Right cardiac atrium (tissue), 5 donors: ENCODE measurements around the gene S100A6. TPM values are rescaled to one million over a fixed set of nuclear protein-coding genes. Genes with fewer than 3 reads are reported as not detected.
"Not testable (repeated sequence)": the region's sequence is repeated elsewhere in the genome, so short reads cannot be mapped to it uniquely, and the experiment has no call there.

Source experiments
- ATAC-seq, 2 donors: fragments of 200-7000 bp; cut with Tn5 transposase; one replicate each; pipeline versions ENCODE4 v1.8.0 to v1.9.1; 2020; ENCODE audit warnings: moderate library complexity in 2 of 2, mild to moderate bottlenecking in 1 of 2
- DNase-seq, 3 donors: peaks; one replicate each; pipeline ENCODE4 v3.0.0-alpha.2; 2020
- H3K27ac ChIP-seq: one replicate; pipeline ENCODE4 v1.5.1; 2013; ENCODE audit warnings: mild to moderate bottlenecking, low read length, control low read depth, moderate library complexity
- H3K27me3 ChIP-seq: one replicate; pipeline ENCODE4 v1.6.1; 2013; ENCODE audit not compliant: control insufficient read depth, insufficient read depth
- H3K4me1 ChIP-seq: one replicate; pipeline ENCODE4 v1.6.1; 2013; ENCODE audit warnings: low read length; ENCODE audit not compliant: control insufficient read depth, insufficient read depth
- H3K4me3 ChIP-seq: one replicate; pipeline ENCODE4 v1.5.1; 2013; ENCODE audit warnings: low read length, control low read depth
- H3K9me3 ChIP-seq: one replicate; pipeline ENCODE4 v1.6.1; 2013; ENCODE audit warnings: low read length; ENCODE audit not compliant: control insufficient read depth
- WGBS: extraction: QIAGEN DNeasy Blood & Tissue Kit; methylation state at CpG from one replicate; pipeline ENCODE4 v1.1.7; 2013; 5-methylcytosine and 5-hydroxymethylcytosine counted together
- intact Hi-C, 4 donors: fragments of 100-400 bp; cut with DNase I; formaldehyde crosslinking; loops; one replicate each; pipeline versions ENCODE4 v1.11.0 to v1.14.0; 2022 to 2023
- polyA plus RNA-seq: library from polyadenylated mRNA; stranded (reverse); fragments of 200-250 nt; gene quantifications from one replicate; pipeline ENCODE4 v1.2.3, GENCODE V29; 2013
- total RNA-seq, 4 donors: library from RNA; stranded (reverse); fragmentation: NEBNext Ultra II Directional; extraction: Animal tissue kit (Norgen Biotek cat#: 25700); gene quantifications; one replicate each; pipeline ENCODE4 v1.2.1, GENCODE V29; 2021
- donor health status: healthy with polysubstance abuse.
- donor health status: DM: no; HTN: yes; CAD: no.
- donor health status: DM: no; HTN: no; CAD: no.
- donor health status: DM: no; HTN: yes; CAD: no; lungs with severe emphysema.
- donor health status: DM: yes; HTN: yes; CAD: no.

Gene S100A6
- total and polyA plus RNA-seq, 5 donors: 334 to 819 (median 432) TPM

DNA sequence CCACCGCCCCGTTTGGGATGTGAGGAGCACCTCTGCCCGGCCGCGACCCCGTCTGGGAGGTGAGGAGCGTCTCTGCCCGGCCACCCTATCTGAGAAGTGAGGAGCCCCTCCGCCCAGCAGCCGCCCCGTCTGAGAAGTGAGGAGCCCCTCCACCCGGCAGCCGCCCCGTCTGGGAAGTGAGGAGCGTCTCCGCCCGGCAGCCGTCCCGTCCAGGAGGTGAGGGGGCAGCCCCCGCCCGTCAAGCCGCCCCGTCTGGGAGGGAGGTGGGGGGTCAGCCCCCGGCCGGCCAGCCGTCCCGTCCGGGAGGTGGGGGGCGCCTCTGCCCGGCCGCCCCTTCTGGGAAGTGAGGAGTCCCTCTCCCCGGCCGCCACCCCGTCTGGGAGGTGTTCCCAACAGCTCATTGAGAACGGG is 39.3 kb upstream of the S100A6 start:
- DNase-seq, H3K4me1 ChIP-seq, H3K4me3 ChIP-seq, H3K9me3 ChIP-seq, H3K27ac ChIP-seq, H3K27me3 ChIP-seq, ATAC-seq: not testable (repeated sequence)
- 96% methylated on average over 35 of the region's 35 CpGs for WGBS
- intact Hi-C loops: loop anchor here in 2 of 4 donors (10.0 kb wide), 1 partner anchor 50 kb away; the partner anchor contains the start of genes S100A1 (in 2 of the 2) and S100A13 (in 2 of the 2)

DNA sequence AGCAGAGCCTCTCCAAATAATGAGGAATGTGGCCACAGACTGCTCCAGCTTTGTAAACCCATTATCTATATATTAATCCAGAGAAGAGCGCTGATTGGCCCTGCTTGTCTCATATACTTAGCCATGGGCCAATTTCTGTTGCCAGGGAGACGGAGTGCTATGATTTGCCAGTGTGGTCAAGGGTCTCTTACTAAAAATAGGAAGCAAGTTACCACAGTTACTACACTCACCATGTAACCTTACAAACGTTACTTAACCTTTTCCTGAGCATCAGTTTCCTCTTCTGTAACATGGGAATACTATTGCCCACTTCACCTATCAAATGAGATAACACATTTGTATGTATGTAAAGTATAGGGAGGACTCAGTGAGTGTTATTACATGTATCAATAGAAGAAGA is 37.6 kb upstream of the S100A6 start:
- intact Hi-C loops: loop anchor here in 3 of 4 donors (5.0 to 10.0 kb wide), 2 partner anchors 39 to 51 kb away; partner anchors contain the start of genes S100A1 (in 2 of the 3), S100A13 (in 2 of the 3) and S100A16 (in 1 of the 3)

DNA sequence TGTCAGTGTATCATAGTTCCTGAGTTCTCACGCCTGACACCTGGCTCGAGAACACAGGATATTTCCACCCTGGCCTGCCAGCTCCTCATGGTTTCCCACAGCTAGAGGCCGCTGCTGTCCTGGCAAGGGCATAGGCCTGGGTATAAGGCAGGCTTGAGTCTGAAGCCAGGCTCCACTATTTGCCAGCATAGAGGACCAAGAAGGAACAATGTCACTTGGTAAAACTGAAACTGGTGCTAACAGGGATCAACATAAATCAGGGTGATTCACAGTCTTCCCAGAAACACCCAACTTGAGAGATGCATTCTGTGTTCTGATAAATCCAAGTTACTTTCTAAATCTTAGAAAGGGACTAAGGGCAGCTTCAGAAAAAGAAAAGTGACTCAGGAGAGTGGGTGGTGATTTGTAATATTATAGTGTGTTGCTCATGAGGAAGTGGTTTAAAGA is 36.8 kb upstream of the S100A6 start:
- intact Hi-C loops: loop anchor here in 3 of 4 donors (5.0 to 10.0 kb wide), 2 partner anchors 40 to 52 kb away; partner anchors contain the start of genes S100A1 (in 2 of the 3), S100A13 (in 2 of the 3) and S100A16 (in 1 of the 3)
- peak overlapping the region; percentile 12 for H3K27ac ChIP-seq
- WGBS: 12% methylated on average over 3 of the region's 3 CpGs
- H3K4me1 ChIP-seq: peaks cover 6% of the 10 kb centered on the region
- no peaks in the 10 kb centered on the region for H3K9me3 ChIP-seq
- DNase-seq: peak; percentile 83 to 92 (median 90)
- H3K27me3 ChIP-seq: no peaks in the 10 kb centered on the region
- peak; percentile 89 to 91 for ATAC-seq
- no peak overlapping the region for H3K4me3 ChIP-seq

More for the DNA sequence above, 37.6 kb upstream of the S100A6 start:
- WGBS: 66% methylated on average over 3 of the region's 3 CpGs
- peaks cover under 1% of the 10 kb centered on the region for H3K4me1 ChIP-seq
- no peak overlapping the region for H3K27ac ChIP-seq
- ATAC-seq (no peak), DNase-seq (no peak)
- no peaks in the 10 kb centered on the region for H3K9me3 ChIP-seq
- no peaks in the 10 kb centered on the region for H3K27me3 ChIP-seq
- no peak overlapping the region for H3K4me3 ChIP-seq

DNA sequence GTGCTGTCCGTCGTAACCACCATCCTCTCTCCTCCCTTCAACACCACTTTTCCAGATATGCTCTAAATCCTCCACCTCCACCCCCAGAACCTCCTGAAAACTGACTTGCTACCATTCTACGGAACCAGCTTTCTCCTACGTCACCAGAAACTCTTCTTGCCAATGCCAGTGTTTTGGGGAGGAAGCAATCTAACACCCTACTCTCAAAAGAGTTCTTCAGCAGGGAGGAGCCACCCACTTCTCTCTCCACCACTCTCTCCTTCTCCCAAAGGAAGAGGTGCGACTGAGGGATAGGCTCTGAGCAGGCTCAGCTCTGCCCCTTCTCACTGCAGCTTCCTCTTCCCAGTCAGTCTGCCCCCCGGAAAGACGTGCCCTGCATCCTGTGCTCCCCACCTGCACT is 35.9 kb upstream of the S100A6 start:
- intact Hi-C loops: loop anchor here in 3 of 4 donors (2.0 to 10.0 kb wide), 3 partner anchors 39 to 53 kb away; partner anchors contain the start of genes S100A1 (in 2 of the 3), S100A13 (in 2 of the 3) and S100A16 (in 1 of the 3)
- Histone ChIP-seq H3K27ac (no peak overlapping the region), H3K27me3 (no peaks in the 10 kb centered on the region), H3K4me3 (no peak overlapping the region), H3K4me1 (peaks cover 10% of the 10 kb centered on the region), H3K9me3 (no peaks in the 10 kb centered on the region)
- ATAC-seq: no peak
- no peak for DNase-seq
- 64% methylated on average over 7 of the region's 7 CpGs for WGBS

DNA sequence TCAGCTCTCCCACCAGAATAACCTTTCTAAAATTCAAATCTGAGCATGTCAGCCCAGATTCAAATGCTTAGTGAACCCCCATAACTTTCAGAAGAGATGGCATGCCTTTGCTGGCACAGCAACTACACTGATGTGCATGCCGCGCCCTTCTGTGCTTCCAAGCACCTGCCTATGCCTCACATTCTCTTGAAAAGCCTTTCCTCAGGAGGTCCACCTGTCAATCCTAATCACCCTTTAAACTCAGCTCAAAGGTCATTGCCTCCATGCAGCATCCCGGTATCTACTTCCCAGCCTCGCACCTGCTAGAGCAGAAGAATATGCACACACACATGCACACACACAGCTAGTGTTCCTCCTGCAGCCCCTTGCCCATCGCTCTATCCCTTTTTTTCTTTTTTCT is 35.1 kb upstream of the S100A6 start:
- no peak for DNase-seq
- no peak for ATAC-seq
- Histone ChIP-seq H3K4me1 (peaks cover 17% of the 10 kb centered on the region), H3K4me3 (no peak overlapping the region), H3K27ac (no peak overlapping the region), H3K9me3 (no peaks in the 10 kb centered on the region), H3K27me3 (no peaks in the 10 kb centered on the region)
- intact Hi-C loops: loop anchor here in 3 of 4 donors (2.0 to 10.0 kb wide), 3 partner anchors 38 to 54 kb away; partner anchors contain the start of genes S100A1 (in 2 of the 3), S100A13 (in 2 of the 3) and S100A16 (in 1 of the 3)
- 96% methylated on average over 5 of the region's 5 CpGs for WGBS

DNA sequence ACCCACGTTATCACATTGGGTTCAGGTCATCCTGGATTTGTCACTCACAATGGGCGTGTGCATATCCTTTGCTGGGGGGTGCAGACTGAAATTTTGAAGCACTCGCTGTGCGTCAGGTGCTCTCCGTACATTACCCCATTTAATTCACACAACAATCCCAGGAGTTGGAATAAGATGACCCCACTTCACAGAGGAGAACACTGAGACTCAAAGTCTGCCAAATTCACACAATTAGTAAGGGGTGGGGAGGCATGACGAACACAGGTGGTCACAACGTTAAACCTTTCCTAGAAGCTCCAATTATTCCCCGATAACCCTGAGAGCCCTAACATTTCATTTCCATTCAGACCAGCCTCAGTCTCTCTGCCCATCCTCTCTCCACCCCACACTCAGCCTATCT is 33.7 kb upstream of the S100A6 start:
- Histone ChIP-seq H3K27ac (no peak overlapping the region), H3K4me1 (peaks cover 22% of the 10 kb centered on the region), H3K4me3 (no peak overlapping the region), H3K9me3 (no peaks in the 10 kb centered on the region), H3K27me3 (no peaks in the 10 kb centered on the region)
- DNase-seq (no peak), ATAC-seq (no peak)
- intact Hi-C loops: loop anchor here (2.0 to 5.0 kb wide), 4 partner anchors 35 to 59 kb away; partner anchors contain the start of gene S100A6 (in 1 of the 4)
- WGBS: 85% methylated on average over 8 of the region's 8 CpGs

DNA sequence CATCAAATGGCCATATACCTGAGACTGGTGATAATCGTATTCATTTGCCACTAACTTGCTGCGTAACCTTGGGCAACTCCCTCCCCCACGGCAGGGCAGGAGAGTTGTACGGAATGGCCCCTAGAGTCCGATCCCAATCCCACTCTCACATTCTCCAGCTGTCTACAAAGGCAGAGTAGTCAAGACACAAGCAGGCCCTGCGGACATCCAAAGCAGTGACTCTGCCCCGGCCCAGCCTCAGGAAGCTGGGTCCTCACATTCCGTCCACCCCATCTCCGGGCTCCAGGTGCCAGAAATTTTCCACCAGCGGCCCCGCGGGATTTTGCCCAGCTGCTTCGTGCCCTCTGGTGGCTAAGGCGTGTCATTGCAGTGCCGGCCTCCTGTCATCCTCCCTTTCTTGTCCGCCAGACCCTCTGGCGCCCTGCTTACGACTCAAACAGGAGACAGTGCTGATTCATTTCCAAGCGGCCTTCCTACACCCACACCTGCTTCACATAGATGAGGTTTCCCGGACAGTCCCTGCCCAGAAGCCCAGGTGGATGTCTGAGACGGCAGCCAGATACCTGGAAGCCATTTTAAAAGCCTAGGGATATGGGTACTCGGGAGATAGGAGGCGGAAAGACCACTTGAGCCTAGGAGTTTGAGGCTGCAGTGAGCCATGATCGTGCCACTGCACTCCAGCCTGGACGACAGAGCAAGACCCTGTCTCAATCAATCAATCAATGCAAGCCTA is 32.7 kb upstream of the S100A6 start:
- ATAC-seq (peak; percentile 14 to 42), DNase-seq (peak; percentile 90 to 96 (median 95))
- 10% methylated on average over 25 of the region's 25 CpGs for WGBS
- intact Hi-C loops: loop anchor here (1.0 to 5.0 kb wide), 5 partner anchors 34 to 58 kb away; partner anchors contain the start of gene S100A6 (in 1 of the 4)
- H3K4me1 ChIP-seq: peaks cover 22% of the 10 kb centered on the region
- no peaks in the 10 kb centered on the region for H3K9me3 ChIP-seq
- H3K27me3 ChIP-seq: no peaks in the 10 kb centered on the region
- H3K27ac ChIP-seq: peak overlapping the region; percentile 32
- H3K4me3 ChIP-seq: no peak overlapping the region

DNA sequence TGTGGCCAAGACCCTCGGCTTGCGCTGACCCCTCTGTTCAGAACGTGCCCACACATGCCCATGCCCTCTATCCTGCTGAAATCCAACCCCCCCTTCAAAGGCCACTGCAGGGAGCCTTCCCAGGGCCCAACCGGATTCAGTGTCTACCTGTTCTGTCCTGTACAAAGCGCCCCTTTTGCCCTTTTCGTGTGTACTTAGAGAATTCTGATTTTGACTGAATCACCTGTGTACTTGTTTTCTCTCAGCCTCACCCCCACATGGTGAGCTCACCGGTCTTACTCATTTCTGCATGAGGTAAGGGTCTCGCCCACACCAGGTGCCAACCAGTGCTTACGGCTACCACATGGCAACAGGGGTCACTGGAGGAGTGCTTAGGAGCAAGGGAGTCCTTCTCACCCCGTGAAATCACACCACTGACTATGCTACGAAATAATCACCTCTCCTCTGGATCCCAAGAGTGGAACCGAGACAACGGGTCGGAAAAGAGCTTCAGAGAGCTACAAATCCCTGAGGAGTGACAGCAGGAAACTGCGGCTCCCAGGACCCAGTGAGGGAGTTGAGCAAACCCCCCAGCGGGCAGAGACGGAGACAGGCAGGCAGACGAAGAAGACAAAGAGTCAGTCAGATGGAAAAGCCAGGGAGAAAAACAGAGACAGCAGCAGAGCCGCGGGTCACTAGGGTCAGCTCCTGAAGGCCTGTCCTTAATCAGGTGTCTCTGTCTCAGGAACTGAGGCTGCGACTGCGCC is 32.0 kb upstream of the S100A6 start:
- peaks cover 22% of the 10 kb centered on the region for H3K4me1 ChIP-seq
- H3K27me3 ChIP-seq: no peaks in the 10 kb centered on the region
- WGBS: 77% methylated on average over 22 of the region's 22 CpGs
- no peak overlapping the region for H3K4me3 ChIP-seq
- ATAC-seq (no peak), DNase-seq (no peak)
- no peaks in the 10 kb centered on the region for H3K9me3 ChIP-seq
- H3K27ac ChIP-seq: peak overlapping the region; percentile 32
- intact Hi-C loops: loop anchor here (1.0 to 5.0 kb wide), 5 partner anchors 33 to 57 kb away; partner anchors contain the start of gene S100A6 (in 1 of the 4)

DNA sequence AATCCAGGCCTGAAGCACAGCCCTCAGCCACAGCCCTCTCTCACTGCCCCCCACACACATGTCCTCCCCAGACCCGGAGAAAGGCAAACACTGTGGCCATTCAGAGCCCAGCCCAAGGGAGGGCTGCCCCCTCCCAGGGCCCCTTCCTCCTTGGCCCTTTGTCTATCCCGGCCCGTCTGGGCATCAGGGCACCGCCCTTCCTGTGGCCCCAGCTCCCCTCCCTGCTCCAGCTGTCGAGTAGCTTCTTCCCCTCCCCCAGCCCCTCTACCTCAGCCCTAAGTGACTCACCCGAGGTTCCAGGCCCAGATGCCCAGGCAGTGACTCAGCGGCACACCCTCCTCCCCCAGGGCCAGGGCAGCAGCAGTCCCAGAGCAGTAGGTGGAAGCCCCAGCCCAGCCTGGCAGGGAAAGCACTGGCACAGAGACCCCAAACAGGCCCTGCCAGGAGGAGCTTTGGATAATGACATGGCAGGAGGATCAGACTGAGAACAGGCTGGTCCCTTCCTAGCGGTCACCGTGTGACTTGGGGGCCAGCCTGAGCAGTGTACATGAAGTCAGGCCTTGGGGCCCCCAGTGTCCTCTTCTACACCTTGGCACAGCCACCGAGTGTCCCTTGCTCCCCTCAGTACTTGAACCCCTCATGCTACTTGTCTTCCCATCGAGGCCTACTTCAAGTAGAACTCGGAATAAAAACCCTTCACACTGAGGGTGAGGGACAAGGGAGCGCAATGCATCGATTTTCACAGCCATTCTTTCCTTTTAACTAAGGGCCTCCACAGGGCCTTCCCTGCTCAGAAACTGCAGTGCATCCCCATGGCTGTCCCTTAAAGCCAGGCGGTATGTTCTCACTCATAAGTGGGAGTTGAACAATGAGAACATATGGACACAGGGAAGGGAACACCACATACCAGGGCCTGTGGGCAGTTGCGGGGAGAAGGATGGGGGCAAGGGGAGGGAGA is 30.9 kb upstream of the S100A6 start:
- Histone ChIP-seq H3K27me3 (no peaks in the 10 kb centered on the region), H3K9me3 (no peaks in the 10 kb centered on the region), H3K27ac (peak overlapping the region; percentile 76), H3K4me1 (peaks cover 22% of the 10 kb centered on the region), H3K4me3 (no peak overlapping the region)
- ATAC-seq: peak; percentile 92 to 95
- DNase-seq: peak; percentile 95 to 97 (median 95)
- intact Hi-C loops: loop anchor here in 2 of 4 donors (5.0 kb wide), 2 partner anchors 34 to 54 kb away; no protein-coding TSS in a partner anchor
- 51% methylated on average over 16 of the region's 16 CpGs for WGBS
